Body of pancreas (tissue), 4 donors: Measurements from ENCODE around the gene PPFIA1.

Source experiments
- POLR2A ChIP-seq, 3 donors: fragments of 450-650 bp; IDR thresholded peaks; one replicate each; pipeline ENCODE4 v1.6.1; 2016; ENCODE audit warnings: antibody characterized with exemption in 3 of 3, mild to moderate bottlenecking in 2 of 3
- TF ChIP-seq, protein P1 (sequence below), 7 experiments: fragments of 450-650 bp in 4 of 7; fragments of 200-600 bp in 3 of 7; sonication (generic) in 3 of 7; IDR thresholded peaks; one replicate each; pipeline ENCODE4 v1.5.1; 2016 to 2019; ENCODE audit warnings: antibody characterized with exemption in 7 of 7

DNA sequence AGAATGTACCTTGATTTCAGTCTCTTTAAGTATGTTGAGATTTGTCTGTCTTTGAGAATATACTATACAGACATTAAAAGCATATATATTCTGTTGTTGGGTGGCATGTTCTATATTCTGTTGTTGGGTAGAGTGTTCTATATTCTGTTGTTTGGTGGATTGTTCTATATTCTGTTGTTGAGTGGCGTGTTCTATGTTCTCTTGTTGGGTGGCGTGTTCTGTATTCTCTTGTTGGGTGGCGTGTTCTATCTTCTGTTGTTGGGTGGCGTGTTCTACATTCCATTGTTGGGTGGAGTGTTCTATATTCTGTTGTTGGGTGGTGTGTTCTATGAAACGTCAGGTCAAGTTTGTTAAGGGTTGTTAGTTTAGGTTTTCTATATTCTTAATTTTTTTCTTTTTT lies 100.8 kb downstream of the PPFIA1 start:
- TF ChIP-seq, protein P1, sequence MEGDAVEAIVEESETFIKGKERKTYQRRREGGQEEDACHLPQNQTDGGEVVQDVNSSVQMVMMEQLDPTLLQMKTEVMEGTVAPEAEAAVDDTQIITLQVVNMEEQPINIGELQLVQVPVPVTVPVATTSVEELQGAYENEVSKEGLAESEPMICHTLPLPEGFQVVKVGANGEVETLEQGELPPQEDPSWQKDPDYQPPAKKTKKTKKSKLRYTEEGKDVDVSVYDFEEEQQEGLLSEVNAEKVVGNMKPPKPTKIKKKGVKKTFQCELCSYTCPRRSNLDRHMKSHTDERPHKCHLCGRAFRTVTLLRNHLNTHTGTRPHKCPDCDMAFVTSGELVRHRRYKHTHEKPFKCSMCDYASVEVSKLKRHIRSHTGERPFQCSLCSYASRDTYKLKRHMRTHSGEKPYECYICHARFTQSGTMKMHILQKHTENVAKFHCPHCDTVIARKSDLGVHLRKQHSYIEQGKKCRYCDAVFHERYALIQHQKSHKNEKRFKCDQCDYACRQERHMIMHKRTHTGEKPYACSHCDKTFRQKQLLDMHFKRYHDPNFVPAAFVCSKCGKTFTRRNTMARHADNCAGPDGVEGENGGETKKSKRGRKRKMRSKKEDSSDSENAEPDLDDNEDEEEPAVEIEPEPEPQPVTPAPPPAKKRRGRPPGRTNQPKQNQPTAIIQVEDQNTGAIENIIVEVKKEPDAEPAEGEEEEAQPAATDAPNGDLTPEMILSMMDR (IDR thresholded peaks at IDR 0.05): no peak
- TF ChIP-seq POLR2A (IDR thresholded peaks at IDR 0.05): no peak
